ENCODE results near the gene EMILIN3. TPM values are rescaled to one million over a fixed set of nuclear protein-coding genes. Genes with fewer than 3 reads are reported as not detected.
A peak's percentile ranks its signal among the peaks of the same experiment; 100 is the strongest.
"Not testable (repeated sequence)": the region's sequence is repeated elsewhere in the genome, so short reads cannot be mapped to it uniquely, and the experiment has no call there.

The EMILIN3 gene
- total RNA-seq, 4 donors from 2014 or later: 1.8 to 84.6 (median 32.9) TPM

DNA sequence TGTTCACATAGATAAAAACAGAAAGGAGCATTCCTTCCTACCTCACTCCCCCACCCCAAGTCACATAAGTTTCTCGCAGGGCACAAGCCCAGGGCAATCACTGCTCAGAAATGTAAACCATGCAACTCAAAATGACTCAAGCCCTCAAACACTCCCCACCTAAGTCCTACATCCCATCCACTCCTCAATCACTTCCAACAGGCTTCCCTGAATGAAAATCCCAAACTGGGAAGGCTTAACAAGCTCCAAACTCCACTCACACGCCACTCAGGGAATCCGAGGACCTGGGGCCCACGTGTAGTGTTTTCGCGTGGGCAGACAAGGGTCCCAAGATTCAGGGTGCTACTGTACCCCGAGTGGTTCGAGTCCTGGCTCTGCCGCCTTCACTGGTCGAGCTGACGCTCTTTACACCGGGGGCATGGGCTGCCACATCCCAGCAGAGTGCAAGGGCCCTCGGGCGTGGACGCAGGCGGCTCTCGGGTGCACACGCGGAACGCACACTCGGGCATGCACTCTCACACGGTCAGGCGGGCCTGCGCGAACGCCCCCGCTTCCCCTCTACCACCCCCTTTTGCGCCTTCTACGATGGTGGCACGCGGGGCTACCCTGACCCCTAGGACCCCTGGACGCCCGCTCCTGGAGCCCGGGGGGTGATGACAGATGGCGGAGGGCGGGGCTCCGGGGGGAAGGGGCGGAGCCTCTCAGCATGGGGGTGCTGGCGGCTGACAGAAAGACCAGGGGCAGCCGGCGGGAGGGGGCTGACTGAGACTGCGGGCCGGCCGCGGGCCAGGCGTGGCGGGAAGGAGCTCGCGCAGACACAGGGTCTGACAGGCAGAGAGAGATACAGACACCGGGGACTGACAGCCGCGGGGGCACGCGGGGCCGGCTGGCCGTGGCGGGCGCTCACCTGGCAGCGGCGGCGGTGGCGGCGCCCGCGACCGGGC, 49.7 kb downstream of the EMILIN3 start:
- Histone ChIP-seq H3K9me3 (no peaks in the 10 kb centered on the region), H3K27me3 (no peaks in the 10 kb centered on the region), H3K4me1 (peaks cover 0 to 39% (median 8%) of the 10 kb centered on the region in 4 donors), H3K27ac (peak overlapping the region; percentile 76 to 95 (median 86)), H3K4me3 (peak overlapping the region; percentile 83 to 90 (median 86)), H3K36me3 (no peaks in the 10 kb centered on the region)
- 4 to 5% methylated on average over 48 to 51 of the region's 66 CpGs for WGBS, 2 donors
- peak; percentile 76 to 85 for DNase-seq (ENCODE audit: low spot score in 2 of 2)
- TF ChIP-seq POLR2A (IDR thresholded peaks at IDR 0.05) (no peak), EP300 (IDR thresholded peaks at IDR 0.05) (peak in 1 of 2 donors; percentile 52)

DNA sequence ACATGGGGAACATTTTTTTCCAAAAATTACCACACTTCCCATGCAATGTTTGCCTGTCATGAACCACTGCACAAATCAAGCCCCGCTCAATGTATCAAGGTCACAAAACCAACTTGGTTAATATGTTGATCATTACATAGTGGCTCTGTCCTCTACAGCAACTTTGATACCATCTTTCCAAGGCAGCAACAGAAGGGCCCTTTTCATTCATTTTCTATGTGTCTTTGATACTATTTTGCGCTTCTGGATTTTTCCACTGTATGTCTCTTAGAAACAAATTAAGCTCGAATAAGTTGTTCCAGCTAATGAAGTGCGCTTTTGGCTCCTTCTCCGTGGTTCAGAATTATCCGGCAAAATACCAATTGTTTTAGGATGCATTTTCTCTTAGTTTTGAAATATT, 50.6 kb downstream of the EMILIN3 start:
- WGBS, 2 donors: 60% methylated on average over 6 of the region's 6 CpGs
- Histone ChIP-seq H3K4me1 (peaks cover 0 to 39% (median 8%) of the 10 kb centered on the region in 4 donors), H3K27ac (peak overlapping the region; percentile 76 to 95 (median 86)), H3K27me3 (no peaks in the 10 kb centered on the region), H3K36me3 (no peaks in the 10 kb centered on the region), H3K4me3 (peak overlapping the region in 3 of 4 donors; percentile 83 to 90 (median 88)), H3K9me3 (no peaks in the 10 kb centered on the region)
- TF ChIP-seq, protein P1, sequence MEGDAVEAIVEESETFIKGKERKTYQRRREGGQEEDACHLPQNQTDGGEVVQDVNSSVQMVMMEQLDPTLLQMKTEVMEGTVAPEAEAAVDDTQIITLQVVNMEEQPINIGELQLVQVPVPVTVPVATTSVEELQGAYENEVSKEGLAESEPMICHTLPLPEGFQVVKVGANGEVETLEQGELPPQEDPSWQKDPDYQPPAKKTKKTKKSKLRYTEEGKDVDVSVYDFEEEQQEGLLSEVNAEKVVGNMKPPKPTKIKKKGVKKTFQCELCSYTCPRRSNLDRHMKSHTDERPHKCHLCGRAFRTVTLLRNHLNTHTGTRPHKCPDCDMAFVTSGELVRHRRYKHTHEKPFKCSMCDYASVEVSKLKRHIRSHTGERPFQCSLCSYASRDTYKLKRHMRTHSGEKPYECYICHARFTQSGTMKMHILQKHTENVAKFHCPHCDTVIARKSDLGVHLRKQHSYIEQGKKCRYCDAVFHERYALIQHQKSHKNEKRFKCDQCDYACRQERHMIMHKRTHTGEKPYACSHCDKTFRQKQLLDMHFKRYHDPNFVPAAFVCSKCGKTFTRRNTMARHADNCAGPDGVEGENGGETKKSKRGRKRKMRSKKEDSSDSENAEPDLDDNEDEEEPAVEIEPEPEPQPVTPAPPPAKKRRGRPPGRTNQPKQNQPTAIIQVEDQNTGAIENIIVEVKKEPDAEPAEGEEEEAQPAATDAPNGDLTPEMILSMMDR (IDR thresholded peaks at IDR 0.05): no peak
- TF ChIP-seq EP300 (IDR thresholded peaks at IDR 0.05) (no peak), POLR2A (IDR thresholded peaks at IDR 0.05) (no peak)
- no peak for DNase-seq (ENCODE audit: low spot score in 2 of 2)

DNA sequence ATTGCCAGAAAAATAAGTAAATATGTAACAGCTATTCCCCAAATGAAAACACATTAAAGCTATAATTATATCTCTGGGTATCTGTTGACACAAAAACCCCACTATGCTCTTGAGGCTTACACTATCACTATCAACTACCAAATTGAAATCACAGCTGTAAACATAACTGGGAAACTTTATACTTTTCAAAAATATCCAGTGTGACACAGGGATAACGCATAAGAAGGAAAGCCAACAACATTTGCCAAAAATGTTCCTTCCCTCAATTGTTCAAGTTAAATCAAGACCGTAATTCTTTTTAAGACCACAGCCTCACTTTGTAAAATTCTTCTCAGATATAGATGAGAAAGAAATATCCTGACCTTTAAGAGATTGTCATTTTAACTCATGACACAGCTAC, 52.2 kb downstream of the EMILIN3 start:
- no peak for DNase-seq (ENCODE audit: low spot score in 2 of 2)
- TF ChIP-seq EP300 (IDR thresholded peaks at IDR 0.05): no peak
- no peak for TF ChIP-seq POLR2A (IDR thresholded peaks at IDR 0.05)
- TF ChIP-seq, protein P1 (IDR thresholded peaks at IDR 0.05): no peak
- Histone ChIP-seq H3K4me3 (no peak overlapping the region), H3K4me1 (peaks cover 0 to 45% (median 12%) of the 10 kb centered on the region in 4 donors), H3K36me3 (no peaks in the 10 kb centered on the region), H3K9me3 (no peaks in the 10 kb centered on the region), H3K27ac (peak overlapping the region in 2 of 4 donors; percentile 87 to 95), H3K27me3 (no peaks in the 10 kb centered on the region)
- WGBS, 2 donors: 59 to 60% methylated on average over 2 of the region's 2 CpGs

DNA sequence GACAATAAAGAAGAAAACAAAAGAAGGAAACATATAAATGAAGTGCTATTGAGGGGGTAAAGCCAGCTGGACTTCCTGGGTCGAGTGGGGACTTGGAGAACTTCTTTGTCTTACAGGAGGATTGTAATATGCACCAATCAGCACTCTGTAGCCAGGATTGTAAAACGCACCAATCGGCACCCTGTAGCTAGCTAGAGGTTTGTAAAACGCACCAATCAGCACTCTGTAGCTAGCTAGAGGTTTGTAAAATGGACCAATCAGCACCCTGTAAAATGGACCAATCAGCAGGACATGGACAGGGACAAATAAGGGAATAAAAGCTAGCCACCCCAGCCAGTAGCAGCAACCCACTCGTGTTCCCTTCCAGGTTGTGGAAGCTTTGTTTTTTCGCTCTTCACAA, 54.6 kb downstream of the EMILIN3 start:
- not testable (repeated sequence) for H3K27me3 ChIP-seq; H3K4me3 ChIP-seq; H3K27ac ChIP-seq; H3K36me3 ChIP-seq; H3K9me3 ChIP-seq; DNase-seq (ENCODE audit: low spot score in 2 of 2)
- peaks cover 0 to 53% (median 23%) of the 10 kb centered on the region in 4 donors for H3K4me1 ChIP-seq
- WGBS, 2 donors: 90 to 91% methylated on average over 6 of the region's 6 CpGs

Other genes starting within 250 kb of the EMILIN3 start
- gene PLCG1, start 229.3 kb downstream of the EMILIN3 start, total RNA-seq: 100 to 1,000 TPM; 127 to 165 (median 144) TPM
- 10 to 100 TPM; 47.1 to 58.6 (median 50.7) TPM for gene ZHX3, start 49.1 kb downstream of the EMILIN3 start, total RNA-seq
- 10 to 100 TPM; 24.5 to 64.8 (median 36.5) TPM for gene LPIN3, start 26.0 kb downstream of the EMILIN3 start, total RNA-seq